NCI-H2196 treated with DMSO at 0.1 percent for 48 hours (cell line): ENCODE measurements around the gene NLRP3.
"Not testable (repeated sequence)": the region's sequence is repeated elsewhere in the genome, so short reads cannot be mapped to it uniquely, and the experiment has no call there.

Source experiments
- DNase-seq: peaks from one replicate; lab custom pipeline; 2025; ENCODE audit not compliant: unreplicated experiment; lab: John Stamatoyannopoulos, UW

Gene NLRP3

DNA sequence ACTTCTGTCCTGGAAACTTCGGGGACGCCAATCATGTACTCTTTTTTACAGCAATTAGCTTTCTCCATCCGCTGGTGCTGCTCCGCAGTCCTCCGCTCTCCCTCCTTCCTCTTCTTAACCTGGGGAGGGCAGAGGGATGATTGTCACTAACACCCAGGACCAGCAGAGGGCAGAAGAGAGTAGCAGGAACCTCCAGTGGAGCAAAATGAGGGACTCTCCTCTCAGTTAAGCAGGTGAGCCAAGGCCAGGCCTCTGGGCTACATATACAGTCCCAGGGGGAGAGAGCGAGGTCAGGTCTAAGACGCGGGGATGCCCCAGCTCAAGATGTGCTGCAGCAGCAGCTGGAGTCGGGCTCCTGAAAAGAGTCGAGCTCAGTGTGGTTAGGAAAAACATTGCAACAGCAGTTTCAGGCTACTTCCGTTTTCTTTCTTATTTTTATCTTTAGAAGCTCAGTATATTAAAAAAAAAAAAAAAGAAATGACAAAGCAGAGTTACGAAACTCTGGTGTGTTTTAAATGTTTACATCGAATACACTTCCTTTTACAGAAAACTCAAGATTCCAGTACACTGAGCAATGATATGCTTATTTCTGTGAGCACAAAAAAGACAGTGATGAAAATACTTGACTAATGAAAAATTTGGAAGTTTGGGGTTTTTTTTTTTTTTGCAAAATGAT, 25.7 kb upstream of the NLRP3 start:
- DNase-seq, result peak; percentile 10

DNA sequence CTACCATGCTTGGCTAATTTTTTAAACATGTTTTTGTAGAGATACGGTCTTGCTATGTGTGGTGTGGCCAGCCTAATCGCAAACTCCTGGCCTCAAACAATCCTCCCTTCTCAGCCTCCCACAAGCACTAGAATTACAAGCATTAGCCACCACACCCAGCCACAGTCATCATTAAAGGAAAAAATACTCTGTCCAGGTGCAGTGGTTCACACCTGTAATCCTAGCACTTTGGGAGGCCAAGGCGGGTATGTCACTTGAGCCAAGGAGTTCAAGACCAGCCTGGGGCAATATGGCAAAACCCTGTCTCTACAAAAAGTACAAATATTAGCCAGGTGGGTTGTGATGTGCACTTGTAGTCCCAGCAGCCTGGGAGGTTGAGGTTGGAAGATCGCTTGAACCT, 25.0 kb upstream of the NLRP3 start:
- no peak for DNase-seq

GRCh38 chr1:247392088-247392487, 23.9 kb upstream of the NLRP3 start:
- DNase-seq, result no peak

DNA sequence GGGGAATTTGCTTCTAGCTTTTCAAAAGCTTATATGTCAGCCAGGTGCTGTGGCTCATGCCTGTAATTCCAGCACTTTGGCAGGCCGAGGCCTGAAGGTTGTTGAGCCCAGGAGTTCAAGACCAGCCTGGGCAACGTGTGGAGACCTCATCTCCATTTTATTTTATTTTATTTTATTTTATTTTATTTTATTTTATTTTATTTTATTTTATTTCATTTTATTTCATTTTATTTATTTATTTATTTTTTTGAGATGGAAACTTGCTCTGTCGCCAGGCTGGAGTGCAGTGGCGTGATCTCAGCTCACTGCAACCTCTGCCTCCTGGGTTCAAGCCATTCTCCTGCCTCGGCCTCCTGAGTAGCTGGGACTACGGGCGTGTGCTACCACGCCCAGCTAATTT, 20.9 kb upstream of the NLRP3 start:
- not testable (repeated sequence) for DNase-seq

GRCh38 chr1:247400685-247401084, 15.3 kb upstream of the NLRP3 start:
- DNase-seq, result no peak

GRCh38 chr1:247401310-247402119, 14.5 kb upstream of the NLRP3 start:
- no peak for DNase-seq

GRCh38 chr1:247402120-247402675, 13.8 kb upstream of the NLRP3 start:
- DNase-seq, result no peak

DNA sequence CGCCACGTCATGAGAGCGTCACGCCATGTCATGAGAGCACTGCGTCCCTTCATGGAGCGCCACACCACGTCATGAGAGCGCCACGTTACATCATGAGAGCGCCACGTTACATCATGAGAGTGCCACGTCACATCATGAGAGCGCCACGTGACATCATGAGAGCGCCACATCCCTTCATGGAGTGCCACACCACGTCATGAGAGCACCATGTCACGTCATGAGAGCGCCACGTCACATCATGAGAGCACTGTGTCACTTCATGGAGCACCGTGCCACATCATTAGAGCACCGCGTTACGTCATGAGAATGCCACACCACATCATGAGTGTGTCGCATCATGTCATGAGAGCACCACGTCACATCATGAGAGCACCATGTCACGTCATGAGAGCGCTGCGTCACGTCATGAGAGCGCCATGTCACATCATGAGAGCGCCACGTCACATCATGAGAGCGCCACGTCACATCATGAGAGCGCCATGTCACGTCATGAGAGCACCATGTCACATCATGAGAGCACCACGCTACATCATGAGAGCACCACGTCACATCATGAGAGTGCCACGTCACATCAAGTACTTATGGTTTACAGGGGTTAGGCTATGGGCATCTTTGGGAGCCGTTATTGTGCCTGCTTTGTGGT, 9.8 kb upstream of the NLRP3 start:
- DNase-seq, result no peak

- no peak for DNase-seq
These were observed 8.8 kb upstream of the NLRP3 start for GRCh38 chr1:247407180-247407616.

GRCh38 chr1:247408100-247408499, 7.9 kb upstream of the NLRP3 start:
- no peak for DNase-seq

- DNase-seq, result no peak
These were observed 6.0 kb upstream of the NLRP3 start for GRCh38 chr1:247409869-247410544.

DNA sequence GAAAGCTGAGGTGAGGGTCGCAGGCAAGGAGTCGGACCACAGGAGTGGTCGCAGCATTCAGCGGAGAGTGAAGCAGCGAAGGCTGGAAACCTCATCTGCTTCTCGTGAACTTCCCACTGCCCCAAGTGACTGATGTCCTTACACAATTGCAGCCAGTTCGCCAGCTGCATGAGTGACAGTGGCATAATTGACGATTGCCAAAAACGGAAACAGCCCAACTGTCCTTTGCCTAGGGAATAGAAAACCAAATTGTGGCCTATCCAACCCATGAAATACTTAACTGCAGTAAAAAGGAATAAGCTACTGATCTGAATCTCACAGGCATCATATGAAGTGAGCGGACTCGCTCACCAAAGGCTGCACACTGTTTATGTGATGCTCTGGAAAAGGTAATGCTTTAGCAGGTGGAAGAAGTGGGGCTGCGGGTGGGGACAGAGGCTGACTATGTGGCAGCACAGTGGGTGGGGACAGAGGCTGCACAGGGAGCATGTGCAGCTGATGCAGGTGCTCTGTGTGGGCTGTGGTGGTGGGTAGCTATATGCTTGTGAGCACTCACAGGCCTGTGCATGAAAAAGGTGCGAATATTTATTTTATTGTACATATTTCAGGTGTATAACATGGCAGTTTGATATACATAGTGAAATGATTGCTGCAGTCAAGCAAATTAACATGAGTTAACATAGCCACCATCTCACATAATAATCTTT, 4.2 kb upstream of the NLRP3 start:
- no peak for DNase-seq

- no peak for DNase-seq
These were observed 1.9 kb downstream of the NLRP3 start for GRCh38 chr1:247417831-247418230.

- DNase-seq, result no peak
These were observed 3.4 kb downstream of the NLRP3 start for GRCh38 chr1:247419336-247419735.

DNA sequence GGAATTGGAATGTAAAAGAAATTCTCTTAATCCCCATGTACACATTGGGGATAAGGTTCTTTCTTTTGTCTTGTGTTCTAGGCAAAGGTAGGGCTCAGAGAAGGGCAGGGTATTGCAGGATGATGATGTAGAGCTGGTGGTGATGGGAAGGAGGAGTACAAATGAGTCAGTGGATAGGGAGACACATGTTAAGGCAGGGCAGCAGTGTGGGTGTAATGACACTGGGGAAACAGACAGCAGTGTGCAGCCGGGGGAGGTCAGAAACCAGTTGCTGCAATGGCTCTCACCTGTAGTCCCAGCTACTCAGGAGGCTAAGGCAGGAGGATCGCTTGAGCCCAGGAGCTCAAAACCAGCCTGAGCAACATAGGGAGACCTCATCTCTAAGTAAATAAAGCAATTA, 5.1 kb downstream of the NLRP3 start:
- DNase-seq, result no peak

DNA sequence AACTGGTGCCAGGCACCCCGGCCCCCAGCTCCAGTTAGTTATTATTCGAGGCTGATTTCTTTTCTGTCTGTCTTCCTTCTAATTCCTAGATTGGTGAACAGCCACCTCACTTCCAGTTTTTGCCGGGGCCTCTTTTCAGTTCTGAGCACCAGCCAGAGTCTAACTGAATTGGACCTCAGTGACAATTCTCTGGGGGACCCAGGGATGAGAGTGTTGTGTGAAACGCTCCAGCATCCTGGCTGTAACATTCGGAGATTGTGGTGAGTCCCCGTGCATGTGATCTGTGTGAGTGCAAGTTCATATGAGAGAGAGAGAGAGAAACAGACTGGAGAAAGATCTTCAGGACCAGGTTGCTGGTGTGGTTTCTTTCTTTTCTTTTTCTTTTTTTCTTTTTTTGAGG, 13.5 kb downstream of the NLRP3 start:
- no peak for DNase-seq

GRCh38 chr1:247430434-247430833, 14.5 kb downstream of the NLRP3 start:
- DNase-seq, result no peak

DNA sequence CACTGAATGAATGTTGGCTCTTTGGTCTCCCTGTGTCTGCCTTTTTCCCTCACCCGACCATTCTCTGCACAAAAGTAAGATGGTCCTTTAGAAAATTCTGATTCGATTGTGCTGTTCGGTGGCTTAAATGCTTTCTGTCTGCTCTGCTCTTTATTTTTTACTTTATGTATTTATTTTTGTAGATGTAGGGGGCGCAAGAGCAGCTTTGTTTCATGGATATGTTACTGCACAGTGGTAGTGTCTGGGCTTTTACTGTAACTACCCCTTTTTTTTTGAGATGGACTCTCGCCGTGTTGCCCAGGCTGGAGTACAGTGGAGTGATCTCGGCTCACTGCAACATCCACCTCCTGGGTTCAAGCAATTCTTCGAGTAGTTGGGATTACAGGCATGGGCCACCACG, 15.7 kb downstream of the NLRP3 start:
- DNase-seq, result no peak

DNA sequence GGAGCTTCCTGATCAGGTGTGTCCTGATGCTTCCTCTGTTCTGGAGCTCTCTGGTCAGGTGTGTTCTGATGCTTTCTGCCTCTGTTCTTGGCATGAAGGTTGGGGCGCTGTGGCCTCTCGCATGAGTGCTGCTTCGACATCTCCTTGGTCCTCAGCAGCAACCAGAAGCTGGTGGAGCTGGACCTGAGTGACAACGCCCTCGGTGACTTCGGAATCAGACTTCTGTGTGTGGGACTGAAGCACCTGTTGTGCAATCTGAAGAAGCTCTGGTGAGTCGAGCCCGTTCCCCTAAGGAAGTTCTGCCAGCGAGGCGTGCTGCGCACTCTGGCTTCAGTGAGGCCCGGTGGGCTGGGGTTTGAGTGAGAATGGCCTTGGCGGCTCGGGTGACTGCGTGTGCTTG, 18.0 kb downstream of the NLRP3 start:
- DNase-seq, result no peak

GRCh38 chr1:247435030-247435758, 19.2 kb downstream of the NLRP3 start:
- no peak for DNase-seq
